NK-92 treated with Interleukin-12 subunit alpha and Interleukin-12 subunit beta, amount 100 ng/mL, for 24 hours (cell line): Measurements from ENCODE around the gene NIBAN1.
"Not testable (repeated sequence)": the region's sequence is repeated elsewhere in the genome, so short reads cannot be mapped to it uniquely, and the experiment has no call there.

Source experiments
- DNase-seq: peaks from one replicate; lab custom pipeline; 2025; lab: John Stamatoyannopoulos, UW

The NIBAN1 gene

GRCh38 chr1:184972315-184973055, 1.8 kb downstream of the NIBAN1 start:
- no peak for DNase-seq

GRCh38 chr1:184971522-184972265, 2.6 kb downstream of the NIBAN1 start:
- no peak for DNase-seq

GRCh38 chr1:184970691-184971161, 3.6 kb downstream of the NIBAN1 start:
- no peak for DNase-seq

- no peak for DNase-seq
Measured at GRCh38 chr1:184966989-184967388, 7.3 kb downstream of the NIBAN1 start.

- DNase-seq: no peak
Measured at GRCh38 chr1:184965944-184966860, 8.1 kb downstream of the NIBAN1 start.

- DNase-seq: no peak
Measured at GRCh38 chr1:184965439-184965838, 8.9 kb downstream of the NIBAN1 start.

GRCh38 chr1:184959626-184960025, 14.7 kb downstream of the NIBAN1 start:
- no peak for DNase-seq

GRCh38 chr1:184958554-184959353, 15.6 kb downstream of the NIBAN1 start:
- DNase-seq: no peak

GRCh38 chr1:184957901-184958300, 16.4 kb downstream of the NIBAN1 start:
- not testable (repeated sequence) for DNase-seq

GRCh38 chr1:184956999-184957700, 17.2 kb downstream of the NIBAN1 start:
- DNase-seq: no peak

GRCh38 chr1:184954232-184954995, 19.9 kb downstream of the NIBAN1 start:
- no peak for DNase-seq

GRCh38 chr1:184953600-184954219, 20.6 kb downstream of the NIBAN1 start:
- DNase-seq: no peak

GRCh38 chr1:184952428-184952827, 21.9 kb downstream of the NIBAN1 start:
- DNase-seq: no peak

GRCh38 chr1:184951788-184952187, 22.5 kb downstream of the NIBAN1 start:
- no peak for DNase-seq

GRCh38 chr1:184950906-184951305, 23.4 kb downstream of the NIBAN1 start:
- DNase-seq: no peak

- DNase-seq: no peak
Measured at GRCh38 chr1:184950227-184950626, 24.1 kb downstream of the NIBAN1 start.

- DNase-seq: no peak
Measured at GRCh38 chr1:184947497-184948256, 26.6 kb downstream of the NIBAN1 start.

GRCh38 chr1:184945678-184946412, 28.5 kb downstream of the NIBAN1 start:
- DNase-seq: no peak
